Keratinocyte (primary cell): ENCODE results near the gene HMG20A. TPM values are rescaled to one million over a fixed set of nuclear protein-coding genes. Genes with fewer than 3 reads are reported as not detected.

Source experiments
- DNase-seq: peaks from one replicate; pipeline ENCODE4 v3.0.0-alpha.2; 2011; ENCODE audit warnings: low read depth, missing footprints, low spot score
- FAIRE-seq: peaks from 2 replicates; lab custom pipeline; 2011; peaks lifted over from hg19 to GRCh38; lab: Jason Lieb, UNC
- H2AFZ ChIP-seq: 2 replicates; pipeline ENCODE4 v1.6.0; 2012; ENCODE audit warnings: low read length, control low read depth, inconsistent platforms; ENCODE audit not compliant: control insufficient read depth
- H3K27ac ChIP-seq: 2 replicates; pipeline ENCODE4 v1.5.1; 2011; ENCODE audit warnings: low read length; ENCODE audit not compliant: control insufficient read depth, insufficient read depth
- H3K27me3 ChIP-seq: 3 replicates; pipeline ENCODE4 v1.6.0; 2011; ENCODE audit warnings: low read length; ENCODE audit not compliant: control insufficient read depth, insufficient read depth; ENCODE audit errors: extremely low read depth
- H3K36me3 ChIP-seq, 2 experiments: 2 replicates in 1 of 2; 3 replicates in 1 of 2; pipeline ENCODE4 v1.5.1; 2011; ENCODE audit warnings: low read length in 2 of 2, mild to moderate bottlenecking in 1 of 2; ENCODE audit not compliant: control insufficient read depth in 2 of 2, insufficient read depth in 2 of 2; ENCODE audit errors: extremely low read depth in 1 of 2
- H3K4me1 ChIP-seq: 3 replicates; pipeline ENCODE4 v1.5.1; 2011; ENCODE audit warnings: low read length; ENCODE audit not compliant: control insufficient read depth, insufficient read depth; ENCODE audit errors: extremely low read depth
- H3K4me2 ChIP-seq: 3 replicates; pipeline ENCODE4 v1.6.0; 2011; ENCODE audit warnings: low read depth, low read length; ENCODE audit not compliant: control insufficient read depth, insufficient read depth; ENCODE audit errors: extremely low read depth
- H3K4me3 ChIP-seq, 3 experiments: fragments of 200-600 bp in 1 of 3; sonication (generic) in 1 of 3; 2 replicates in 2 of 3; 3 replicates in 1 of 3; pipeline ENCODE4 v1.5.1; 2011 to 2016; ENCODE audit warnings: low read length in 3 of 3, mild to moderate bottlenecking in 3 of 3, control low read depth in 2 of 3, inconsistent platforms in 1 of 3, low read depth in 1 of 3, mixed read lengths in 1 of 3, mixed run types in 1 of 3, moderate library complexity in 1 of 3; ENCODE audit not compliant: control insufficient read depth in 2 of 3, insufficient read depth in 2 of 3; ENCODE audit errors: extremely low read depth in 1 of 3
- H3K79me2 ChIP-seq: 2 replicates; pipeline ENCODE4 v1.6.0; 2012; ENCODE audit warnings: low read length; ENCODE audit not compliant: control insufficient read depth, insufficient read depth
- H3K9ac ChIP-seq: 3 replicates; pipeline ENCODE4 v1.6.0; 2011; ENCODE audit warnings: low read length; ENCODE audit not compliant: control insufficient read depth, insufficient read depth; ENCODE audit errors: extremely low read depth
- H3K9me1 ChIP-seq: 3 replicates; pipeline ENCODE4 v1.6.0; 2011; ENCODE audit warnings: low read length; ENCODE audit not compliant: control insufficient read depth, insufficient read depth; ENCODE audit errors: extremely low read depth
- H3K9me3 ChIP-seq: 2 replicates; pipeline ENCODE4 v1.5.1; 2012; ENCODE audit warnings: low read depth, low read length; ENCODE audit not compliant: control insufficient read depth
- H4K20me1 ChIP-seq: 3 replicates; pipeline ENCODE4 v1.6.0; 2011; ENCODE audit warnings: low read length; ENCODE audit not compliant: control insufficient read depth, insufficient read depth; ENCODE audit errors: extremely low read depth
- EZH2 ChIP-seq: IDR thresholded peaks from one replicate; pipeline ENCODE4 v1.6.1; 2012; ENCODE audit warnings: inconsistent platforms, mild to moderate bottlenecking, low read length, moderate library complexity
- dilution Hi-C: fragments of 300-500 bp; cut with MboI; formaldehyde crosslinking; loops from one replicate; pipeline ENCODE4 v1.7.0; 2020; ENCODE audit warnings: low sequenced_read_pairs; ENCODE audit not compliant: extremely low pct_ligation_motif_present
- polyA plus RNA-seq, 5 experiments: library from polyadenylated mRNA; depleted of rRNA in 3 of 5; stranded (reverse) in 3 of 5; stranded (forward) in 1 of 5; unstranded in 1 of 5; fragments of >200 nt; gene quantifications; 1 replicate in 1 of 5; 2 replicates in 3 of 5; 3 replicates in 1 of 5; pipeline versions ENCODE4 v1.2.1 to v1.2.3, GENCODE V29; 2011 to 2012; ENCODE audit warnings: missing spikeins in 2 of 5, low read depth in 1 of 5, low replicate concordance in 1 of 5
- TF ChIP-seq, protein P1 (sequence below), 3 experiments: IDR thresholded peaks in 1 of 3; conservative IDR thresholded peaks in 1 of 3; optimal IDR thresholded peaks in 1 of 3; 2 replicates in 2 of 3; 3 replicates in 1 of 3; pipeline versions ENCODE3 to v1.5.1; 2011; ENCODE audit warnings: low read length in 3 of 3, mild to moderate bottlenecking in 3 of 3, moderate library complexity in 2 of 3, control low read depth in 1 of 3, inconsistent platforms in 1 of 3; ENCODE audit not compliant: insufficient read depth in 2 of 3; ENCODE audit errors: extremely low read depth in 1 of 3

Gene HMG20A
- polyA plus RNA-seq, 1 donor (not counting 4 experiments of a cell fraction or from before 2014, with no cell fraction given), result 44.6 TPM

DNA sequence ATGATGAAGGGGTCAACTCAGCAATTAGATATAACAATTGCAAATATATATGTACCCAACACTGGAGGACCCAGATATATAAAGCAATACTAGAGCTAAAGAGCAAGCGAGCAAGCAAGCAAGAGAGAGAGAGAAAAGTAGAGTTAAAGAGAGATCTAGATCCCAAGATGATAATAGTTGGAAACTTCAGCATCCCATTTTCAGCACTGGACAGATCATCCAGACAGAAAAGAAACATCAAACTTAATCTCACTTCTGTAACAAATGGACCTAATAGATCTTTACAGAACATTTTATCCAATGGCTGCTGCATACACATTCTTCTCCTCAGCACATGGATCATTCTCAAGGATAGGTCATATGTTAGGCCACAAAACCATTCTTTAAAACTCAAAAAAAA is 24.0 kb upstream of the HMG20A start:
- DNase-seq (no peak), FAIRE-seq (no peak)
- Histone ChIP-seq H3K4me1 (no peaks in the 10 kb centered on the region), H3K79me2 (peaks cover 4% of the 10 kb centered on the region), H3K9me1 (no peaks in the 10 kb centered on the region), H3K9me3 (no peaks in the 10 kb centered on the region), H3K27me3 (no peaks in the 10 kb centered on the region), H3K9ac (no peak overlapping the region), H2AFZ (no peak overlapping the region), H3K36me3 (no peaks in the 10 kb centered on the region), H3K4me3 (no peak overlapping the region), H3K4me2 (no peak overlapping the region), H3K27ac (no peak overlapping the region), H4K20me1 (peaks cover 4% of the 10 kb centered on the region)
- TF ChIP-seq, protein P1, sequence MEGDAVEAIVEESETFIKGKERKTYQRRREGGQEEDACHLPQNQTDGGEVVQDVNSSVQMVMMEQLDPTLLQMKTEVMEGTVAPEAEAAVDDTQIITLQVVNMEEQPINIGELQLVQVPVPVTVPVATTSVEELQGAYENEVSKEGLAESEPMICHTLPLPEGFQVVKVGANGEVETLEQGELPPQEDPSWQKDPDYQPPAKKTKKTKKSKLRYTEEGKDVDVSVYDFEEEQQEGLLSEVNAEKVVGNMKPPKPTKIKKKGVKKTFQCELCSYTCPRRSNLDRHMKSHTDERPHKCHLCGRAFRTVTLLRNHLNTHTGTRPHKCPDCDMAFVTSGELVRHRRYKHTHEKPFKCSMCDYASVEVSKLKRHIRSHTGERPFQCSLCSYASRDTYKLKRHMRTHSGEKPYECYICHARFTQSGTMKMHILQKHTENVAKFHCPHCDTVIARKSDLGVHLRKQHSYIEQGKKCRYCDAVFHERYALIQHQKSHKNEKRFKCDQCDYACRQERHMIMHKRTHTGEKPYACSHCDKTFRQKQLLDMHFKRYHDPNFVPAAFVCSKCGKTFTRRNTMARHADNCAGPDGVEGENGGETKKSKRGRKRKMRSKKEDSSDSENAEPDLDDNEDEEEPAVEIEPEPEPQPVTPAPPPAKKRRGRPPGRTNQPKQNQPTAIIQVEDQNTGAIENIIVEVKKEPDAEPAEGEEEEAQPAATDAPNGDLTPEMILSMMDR (optimal IDR thresholded peaks at IDR 0.05 in 1 of 3, IDR thresholded peaks at IDR 0.05 in 1 of 3, conservative IDR thresholded peaks at IDR 0.05 in 1 of 3; ENCODE audit: extremely low read depth in 1 of 3, insufficient read depth in 2 of 3, low read length in 3 of 3), result no peak
- TF ChIP-seq EZH2, result no peak
- dilution Hi-C loops, result no loop called here

- dilution Hi-C loops, result no loop called here
- H3K4me2 ChIP-seq, result no peak overlapping the region
- no peak overlapping the region for H3K27ac ChIP-seq
- no peak overlapping the region for H2AFZ ChIP-seq
- peaks cover 4% of the 10 kb centered on the region for H4K20me1 ChIP-seq
- DNase-seq (no peak), FAIRE-seq (no peak)
- H3K9ac ChIP-seq, result no peak overlapping the region
- TF ChIP-seq, protein P1 (optimal IDR thresholded peaks at IDR 0.05 in 1 of 3, IDR thresholded peaks at IDR 0.05 in 1 of 3, conservative IDR thresholded peaks at IDR 0.05 in 1 of 3; ENCODE audit: extremely low read depth in 1 of 3, insufficient read depth in 2 of 3, low read length in 3 of 3), result no peak
- TF ChIP-seq EZH2, result no peak
- H3K9me3 ChIP-seq, result no peaks in the 10 kb centered on the region
- no peaks in the 10 kb centered on the region for H3K36me3 ChIP-seq
- no peaks in the 10 kb centered on the region for H3K4me1 ChIP-seq
- H3K9me1 ChIP-seq, result no peaks in the 10 kb centered on the region
- H3K27me3 ChIP-seq, result no peaks in the 10 kb centered on the region
- no peak overlapping the region for H3K4me3 ChIP-seq
- peaks cover 4% of the 10 kb centered on the region for H3K79me2 ChIP-seq
Measured at GRCh38 chr15:77398927-77399326, 21.8 kb upstream of the HMG20A start.
